A549 (cell line): ENCODE data around the gene ATP13A2. TPM values are rescaled to one million over a fixed set of nuclear protein-coding genes. Genes with fewer than 3 reads are reported as not detected.

Source experiments
- ATAC-seq, 2 experiments: fragments of 200-7000 bp in 1 of 2; fragments of >200 bp in 1 of 2; cut with Nextera tagmentation in 1 of 2; cut with Tn5 transposase in 1 of 2; 3 replicates each; pipeline versions ENCODE4 v1.8.0 to v1.9.1; 2018 to 2020; ENCODE audit warnings: mild to moderate bottlenecking in 1 of 2, moderate library complexity in 1 of 2
- CTCF ChIA-PET: fragments of 300-600 bp; sonication (Branson Sonifier 250); formaldehyde crosslinking; extraction: SDS; loops from one replicate; lab custom pipeline; 2021; ENCODE audit warnings: antibody characterized with exemption, inconsistent platforms; lab: Yijun Ruan, JAX
- POLR2A ChIA-PET: fragments of 350-600 bp; formaldehyde crosslinking; extraction: SDS; loops from one replicate; lab custom pipeline; 2021; ENCODE audit warnings: antibody characterized with exemption, inconsistent platforms; lab: Yijun Ruan, JAX
- DNase-seq, 2 experiments: peaks; one replicate each; pipeline versions ENCODE4 v3.0.0 to v3.0.0-alpha.2; 2011 to 2016; ENCODE audit warnings: low read depth in 1 of 2, low spot score in 1 of 2
- FAIRE-seq: peaks from 2 replicates; lab custom pipeline; 2011; peaks lifted over from hg19 to GRCh38; lab: Jason Lieb, UNC
- H3K27ac ChIP-seq, 2 experiments: fragments of >200 bp; sonication (Bioruptor Twin); formaldehyde crosslinking; 3 replicates each; pipeline ENCODE4 v1.5.1; 2016 to 2017
- H3K4me1 ChIP-seq: fragments of >200 bp; sonication (Bioruptor Twin); formaldehyde crosslinking; 3 replicates; pipeline ENCODE4 v1.6.1; 2016
- H3K4me2 ChIP-seq: fragments of >200 bp; sonication (Bioruptor Twin); formaldehyde crosslinking; 3 replicates; pipeline ENCODE4 v1.6.1; 2016
- H3K4me3 ChIP-seq: fragments of >200 bp; sonication (Bioruptor Twin); formaldehyde crosslinking; 3 replicates; pipeline ENCODE4 v1.5.1; 2016
- H3K9me3 ChIP-seq: fragments of >200 bp; sonication (Bioruptor Twin); formaldehyde crosslinking; 3 replicates; pipeline ENCODE4 v1.6.1; 2016
- CBX8 ChIP-seq: fragments of 200-600 bp; sonication (generic); IDR thresholded peaks from 2 replicates; pipeline ENCODE4 v1.6.1; 2016
- CEBPB ChIP-seq, 2 experiments: fragments of >200 bp in 1 of 2; sonication (Bioruptor Twin) in 1 of 2; formaldehyde crosslinking in 1 of 2; IDR thresholded peaks; 2 replicates each; pipeline ENCODE4 v1.6.1; 2012 to 2016
- EHMT2 ChIP-seq: fragments of 200-600 bp; sonication (generic); IDR thresholded peaks from 2 replicates; pipeline ENCODE4 v1.6.1; 2016; ENCODE audit warnings: antibody characterized with exemption, low read depth, mild to moderate bottlenecking, moderate library complexity
- EP300 ChIP-seq, 2 experiments: fragments of >200 bp; sonication (Bioruptor Twin); formaldehyde crosslinking; IDR thresholded peaks; 2 replicates in 1 of 2; 3 replicates in 1 of 2; pipeline ENCODE4 v1.6.1; 2016 to 2017
- FOXS1 ChIP-seq: fragments of 250-450 bp; sonication (Bioruptor Pico); IDR thresholded peaks from 2 replicates; pipeline ENCODE4 v1.5.0; 2020; ENCODE audit warnings: mild to moderate bottlenecking, moderate library complexity
- HDAC2 ChIP-seq: fragments of 200-600 bp; sonication (generic); IDR thresholded peaks from 2 replicates; pipeline ENCODE4 v1.6.1; 2016
- HEYL ChIP-seq: fragments of 250-450 bp; sonication (Bioruptor Pico); IDR thresholded peaks from 2 replicates; pipeline ENCODE4 v1.8.0; 2021; ENCODE audit warnings: mild to moderate bottlenecking, moderate library complexity
- HOXA7 ChIP-seq: fragments of 250-450 bp; sonication (Bioruptor Pico); IDR thresholded peaks from 2 replicates; pipeline ENCODE4 v1.5.0; 2020; ENCODE audit warnings: mild to moderate bottlenecking, moderate library complexity
- HOXB13 ChIP-seq: fragments of 250-450 bp; sonication (Bioruptor Pico); IDR thresholded peaks from 2 replicates; pipeline ENCODE4 v1.5.0; 2020; ENCODE audit warnings: low read depth, mild to moderate bottlenecking, moderate library complexity
- KDM1A ChIP-seq: fragments of 200-600 bp; sonication (generic); IDR thresholded peaks from 2 replicates; pipeline ENCODE4 v1.6.1; 2016; ENCODE audit warnings: low read depth, mild to moderate bottlenecking
- KDM5A ChIP-seq: fragments of 200-600 bp; sonication (generic); IDR thresholded peaks from 2 replicates; pipeline ENCODE4 v1.6.1; 2016; ENCODE audit warnings: antibody characterized with exemption, mild to moderate bottlenecking
- MAFK ChIP-seq: fragments of 450-650 bp; IDR thresholded peaks from 2 replicates; pipeline ENCODE4 v1.6.1; 2014; ENCODE audit not compliant: partially characterized antibody
- NFE2L2 ChIP-seq: fragments of 150-350 bp; conservative IDR thresholded peaks from 2 replicates; pipeline ENCODE4 v1.6.1; 2014; ENCODE audit warnings: low read length
- NPAS2 ChIP-seq: fragments of 250-450 bp; sonication (Bioruptor Pico); IDR thresholded peaks from 2 replicates; pipeline ENCODE4 v1.8.0; 2022; ENCODE audit warnings: mild to moderate bottlenecking, moderate library complexity, borderline replicate concordance
- POLR2A ChIP-seq: IDR thresholded peaks from 2 replicates; pipeline ENCODE4 v1.6.1; 2012; ENCODE audit warnings: mild to moderate bottlenecking, low read length
- RNF2 ChIP-seq: fragments of 200-600 bp; sonication (generic); IDR thresholded peaks from 2 replicates; pipeline ENCODE4 v1.6.1; 2016; ENCODE audit warnings: low read depth, mild to moderate bottlenecking, antibody characterized with exemption, moderate library complexity, borderline replicate concordance
- TFCP2L1 ChIP-seq: fragments of 250-450 bp; sonication (Bioruptor Pico); IDR thresholded peaks from 2 replicates; pipeline ENCODE4 v1.5.0; 2021; ENCODE audit warnings: mild to moderate bottlenecking
- ZC3H11A ChIP-seq: fragments of 450-650 bp; IDR thresholded peaks from 2 replicates; pipeline ENCODE4 v1.6.1; 2014; ENCODE audit warnings: antibody characterized with exemption, mild to moderate bottlenecking
- WGBS: methylation state at CpG from one replicate; pipeline ENCODE4 v1.1.6; 2017; ENCODE audit errors: missing lambda C conversion rate; 5-methylcytosine and 5-hydroxymethylcytosine counted together
- polyA plus RNA-seq, 4 experiments: library from polyadenylated mRNA; depleted of rRNA in 3 of 4; stranded (reverse); fragments of >200 nt; fragmentation: RNase III in 1 of 4; extraction: RNeasy Plus Mini Kit Qiagen cat#74134 plus additional on column Dnase treatment in 1 of 4; gene quantifications; 2 replicates in 3 of 4; 3 replicates in 1 of 4; pipeline ENCODE4 v1.2.3, GENCODE V29; 2011 to 2017
- TF ChIP-seq, protein P1 (sequence below): fragments of >200 bp; sonication (Bioruptor Twin); formaldehyde crosslinking; IDR thresholded peaks from 3 replicates; pipeline ENCODE4 v1.6.1; 2016
- TF ChIP-seq, protein P2 (sequence below): fragments of 250-450 bp; sonication (Bioruptor Pico); IDR thresholded peaks from 2 replicates; pipeline ENCODE4 v1.5.0; 2020; ENCODE audit warnings: low read depth, mild to moderate bottlenecking, moderate library complexity
- TF ChIP-seq, protein P3 (sequence below): fragments of 150-350 bp; IDR thresholded peaks from 2 replicates; pipeline ENCODE4 v1.6.1; 2014; ENCODE audit warnings: low read depth, mild to moderate bottlenecking, low read length
- TF ChIP-seq, protein P4 (sequence below): IDR thresholded peaks from 2 replicates; pipeline ENCODE4 v1.6.1; 2012
- TF ChIP-seq, protein P5 (sequence below): fragments of 450-650 bp; IDR thresholded peaks from 2 replicates; pipeline ENCODE4 v1.6.1; 2014; ENCODE audit warnings: antibody characterized with exemption
- TF ChIP-seq, protein P6 (sequence below): IDR thresholded peaks from 2 replicates; pipeline ENCODE4 v1.6.1; 2012; ENCODE audit warnings: low read depth, borderline replicate concordance
- TF ChIP-seq, protein P7 (sequence below): fragments of >200 bp; sonication (Bioruptor Twin); formaldehyde crosslinking; IDR thresholded peaks from 3 replicates; pipeline ENCODE4 v1.5.1; 2016

The ATP13A2 gene
- polyA plus RNA-seq, 2 of the 4 experiments (the other 2 are of a cell fraction) = 7.9 to 23.1 TPM

DNA sequence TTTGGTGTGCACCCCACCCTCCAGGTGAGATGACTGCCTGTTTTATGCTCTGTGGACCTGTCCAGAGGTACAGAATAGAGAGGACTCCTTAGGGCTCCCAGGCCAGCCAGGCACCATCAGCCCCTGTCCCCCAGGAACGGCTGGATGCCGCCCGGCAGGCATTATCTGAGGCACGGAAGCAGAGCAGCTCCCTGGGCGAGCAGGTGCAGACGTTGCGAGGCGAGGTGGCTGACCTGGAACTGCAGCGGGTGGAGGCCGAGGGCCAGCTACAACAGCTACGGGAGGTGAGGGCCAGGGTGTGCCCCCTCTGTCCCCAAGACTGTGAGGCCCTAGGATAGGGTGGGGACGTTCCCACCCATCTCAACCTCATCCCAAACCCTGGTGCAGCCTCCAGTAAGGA, 42.1 kb downstream of the ATP13A2 start:
- no peak overlapping the region for H3K27ac ChIP-seq
- POLR2A ChIA-PET = no interaction called here
- no peak for TF ChIP-seq POLR2A
- TF ChIP-seq TFCP2L1 (CRISPR knock-in tag) = no peak
- TF ChIP-seq, protein P1, sequence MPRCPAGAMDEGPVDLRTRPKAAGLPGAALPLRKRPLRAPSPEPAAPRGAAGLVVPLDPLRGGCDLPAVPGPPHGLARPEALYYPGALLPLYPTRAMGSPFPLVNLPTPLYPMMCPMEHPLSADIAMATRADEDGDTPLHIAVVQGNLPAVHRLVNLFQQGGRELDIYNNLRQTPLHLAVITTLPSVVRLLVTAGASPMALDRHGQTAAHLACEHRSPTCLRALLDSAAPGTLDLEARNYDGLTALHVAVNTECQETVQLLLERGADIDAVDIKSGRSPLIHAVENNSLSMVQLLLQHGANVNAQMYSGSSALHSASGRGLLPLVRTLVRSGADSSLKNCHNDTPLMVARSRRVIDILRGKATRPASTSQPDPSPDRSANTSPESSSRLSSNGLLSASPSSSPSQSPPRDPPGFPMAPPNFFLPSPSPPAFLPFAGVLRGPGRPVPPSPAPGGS = no peak
- TF ChIP-seq ZC3H11A = no peak
- no peak for TF ChIP-seq HOXA7 (CRISPR knock-in tag)
- TF ChIP-seq EHMT2 = no peak
- TF ChIP-seq EP300 (IDR thresholded peaks at IDR 0.05) = no peak
- TF ChIP-seq RNF2 = no peak
- no peak for TF ChIP-seq HEYL (CRISPR knock-in tag)
- no peak for TF ChIP-seq KDM5A
- TF ChIP-seq HDAC2 = no peak
- TF ChIP-seq, protein P2, sequence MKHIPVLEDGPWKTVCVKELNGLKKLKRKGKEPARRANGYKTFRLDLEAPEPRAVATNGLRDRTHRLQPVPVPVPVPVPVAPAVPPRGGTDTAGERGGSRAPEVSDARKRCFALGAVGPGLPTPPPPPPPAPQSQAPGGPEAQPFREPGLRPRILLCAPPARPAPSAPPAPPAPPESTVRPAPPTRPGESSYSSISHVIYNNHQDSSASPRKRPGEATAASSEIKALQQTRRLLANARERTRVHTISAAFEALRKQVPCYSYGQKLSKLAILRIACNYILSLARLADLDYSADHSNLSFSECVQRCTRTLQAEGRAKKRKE = no peak
- TF ChIP-seq, protein P3, sequence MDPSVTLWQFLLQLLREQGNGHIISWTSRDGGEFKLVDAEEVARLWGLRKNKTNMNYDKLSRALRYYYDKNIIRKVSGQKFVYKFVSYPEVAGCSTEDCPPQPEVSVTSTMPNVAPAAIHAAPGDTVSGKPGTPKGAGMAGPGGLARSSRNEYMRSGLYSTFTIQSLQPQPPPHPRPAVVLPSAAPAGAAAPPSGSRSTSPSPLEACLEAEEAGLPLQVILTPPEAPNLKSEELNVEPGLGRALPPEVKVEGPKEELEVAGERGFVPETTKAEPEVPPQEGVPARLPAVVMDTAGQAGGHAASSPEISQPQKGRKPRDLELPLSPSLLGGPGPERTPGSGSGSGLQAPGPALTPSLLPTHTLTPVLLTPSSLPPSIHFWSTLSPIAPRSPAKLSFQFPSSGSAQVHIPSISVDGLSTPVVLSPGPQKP = no peak
- no peak for TF ChIP-seq FOXS1
- TF ChIP-seq, all 56 proteins: peak for 0

DNA sequence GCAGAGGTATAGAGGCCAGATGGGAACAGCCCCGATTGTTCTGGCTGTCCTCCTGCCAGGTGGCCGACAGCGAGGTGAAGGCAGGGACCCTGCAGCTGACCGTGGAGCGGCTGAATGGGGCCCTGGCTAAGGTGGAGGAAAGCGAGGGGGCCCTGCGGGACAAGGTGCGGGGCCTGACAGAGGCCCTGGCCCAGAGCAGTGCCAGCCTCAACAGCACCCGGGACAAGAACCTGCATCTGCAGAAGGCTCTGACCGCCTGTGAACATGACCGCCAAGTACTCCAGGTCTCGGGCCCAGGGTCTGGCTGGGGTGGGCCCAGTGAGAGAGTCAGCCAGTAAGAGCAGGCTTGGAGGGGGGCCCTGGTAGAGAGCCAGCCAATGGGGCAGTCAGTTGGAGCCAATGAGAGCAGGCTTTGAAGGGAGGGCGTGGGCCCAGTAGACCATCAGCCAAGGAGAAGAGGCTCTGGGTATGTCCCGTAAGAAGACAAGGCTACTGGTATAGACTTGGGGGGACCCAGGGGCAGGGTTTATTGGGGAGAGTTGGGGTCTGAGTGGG, 42.6 kb downstream of the ATP13A2 start:
- WGBS = 93% methylated on average over 10 of the region's 14 CpGs
- peak in 1 of 2 experiments; percentile 10; a peak in 1 of 6 replicates for ATAC-seq
- no peak overlapping the region for H3K27ac ChIP-seq
- H3K4me2 ChIP-seq = no peak overlapping the region
- no peak for TF ChIP-seq MAFK
- TF ChIP-seq, protein P4, sequence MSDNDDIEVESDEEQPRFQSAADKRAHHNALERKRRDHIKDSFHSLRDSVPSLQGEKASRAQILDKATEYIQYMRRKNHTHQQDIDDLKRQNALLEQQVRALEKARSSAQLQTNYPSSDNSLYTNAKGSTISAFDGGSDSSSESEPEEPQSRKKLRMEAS = no peak
- no peak for TF ChIP-seq HDAC2
- no peak for TF ChIP-seq KDM1A
- no peak for TF ChIP-seq NFE2L2
- no peak for TF ChIP-seq CEBPB (IDR thresholded peaks at IDR 0.05)
- TF ChIP-seq, protein P5, sequence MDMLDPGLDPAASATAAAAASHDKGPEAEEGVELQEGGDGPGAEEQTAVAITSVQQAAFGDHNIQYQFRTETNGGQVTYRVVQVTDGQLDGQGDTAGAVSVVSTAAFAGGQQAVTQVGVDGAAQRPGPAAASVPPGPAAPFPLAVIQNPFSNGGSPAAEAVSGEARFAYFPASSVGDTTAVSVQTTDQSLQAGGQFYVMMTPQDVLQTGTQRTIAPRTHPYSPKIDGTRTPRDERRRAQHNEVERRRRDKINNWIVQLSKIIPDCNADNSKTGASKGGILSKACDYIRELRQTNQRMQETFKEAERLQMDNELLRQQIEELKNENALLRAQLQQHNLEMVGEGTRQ = no peak
- TF ChIP-seq, protein P6, sequence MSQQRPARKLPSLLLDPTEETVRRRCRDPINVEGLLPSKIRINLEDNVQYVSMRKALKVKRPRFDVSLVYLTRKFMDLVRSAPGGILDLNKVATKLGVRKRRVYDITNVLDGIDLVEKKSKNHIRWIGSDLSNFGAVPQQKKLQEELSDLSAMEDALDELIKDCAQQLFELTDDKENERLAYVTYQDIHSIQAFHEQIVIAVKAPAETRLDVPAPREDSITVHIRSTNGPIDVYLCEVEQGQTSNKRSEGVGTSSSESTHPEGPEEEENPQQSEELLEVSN = no peak
- TF ChIP-seq HOXB13 (CRISPR knock-in tag) = no peak
- TF ChIP-seq CBX8 = no peak
- TF ChIP-seq NPAS2 = no peak
- TF ChIP-seq, protein P7, sequence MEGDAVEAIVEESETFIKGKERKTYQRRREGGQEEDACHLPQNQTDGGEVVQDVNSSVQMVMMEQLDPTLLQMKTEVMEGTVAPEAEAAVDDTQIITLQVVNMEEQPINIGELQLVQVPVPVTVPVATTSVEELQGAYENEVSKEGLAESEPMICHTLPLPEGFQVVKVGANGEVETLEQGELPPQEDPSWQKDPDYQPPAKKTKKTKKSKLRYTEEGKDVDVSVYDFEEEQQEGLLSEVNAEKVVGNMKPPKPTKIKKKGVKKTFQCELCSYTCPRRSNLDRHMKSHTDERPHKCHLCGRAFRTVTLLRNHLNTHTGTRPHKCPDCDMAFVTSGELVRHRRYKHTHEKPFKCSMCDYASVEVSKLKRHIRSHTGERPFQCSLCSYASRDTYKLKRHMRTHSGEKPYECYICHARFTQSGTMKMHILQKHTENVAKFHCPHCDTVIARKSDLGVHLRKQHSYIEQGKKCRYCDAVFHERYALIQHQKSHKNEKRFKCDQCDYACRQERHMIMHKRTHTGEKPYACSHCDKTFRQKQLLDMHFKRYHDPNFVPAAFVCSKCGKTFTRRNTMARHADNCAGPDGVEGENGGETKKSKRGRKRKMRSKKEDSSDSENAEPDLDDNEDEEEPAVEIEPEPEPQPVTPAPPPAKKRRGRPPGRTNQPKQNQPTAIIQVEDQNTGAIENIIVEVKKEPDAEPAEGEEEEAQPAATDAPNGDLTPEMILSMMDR = no peak
- TF ChIP-seq, all 56 proteins: peak for 0
- no peak for FAIRE-seq
- CTCF ChIA-PET = interaction anchor here (0.6 to 1.4 kb wide), 3 partner anchors 18 to 77 kb away, joined by 3 to 4 read pairs (median 4); no protein-coding TSS in a partner anchor
- POLR2A ChIA-PET = no interaction called here
- Histone ChIP-seq H3K4me1 (peaks cover 16% of the 10 kb centered on the region), H3K9me3 (no peaks in the 10 kb centered on the region), H3K4me3 (no peak overlapping the region)
- DNase-seq = no peak

More for the DNA sequence above, 42.1 kb downstream of the ATP13A2 start:
- Histone ChIP-seq H3K9me3 (no peaks in the 10 kb centered on the region), H3K4me3 (no peak overlapping the region), H3K4me2 (no peak overlapping the region), H3K4me1 (peaks cover 16% of the 10 kb centered on the region)
- FAIRE-seq (no peak), ATAC-seq (no peak), DNase-seq (no peak)
- 100% methylated on average over 3 of the region's 12 CpGs for WGBS
- CTCF ChIA-PET = interaction anchor here (1.0 to 1.4 kb wide), 3 partner anchors 9 to 75 kb away, joined by 3 to 4 read pairs (median 4); no protein-coding TSS in a partner anchor
